ENCODE data around the gene TTLL10.
A peak's percentile ranks its signal among the peaks of the same experiment; 100 is the strongest.

The TTLL10 gene, protein sequence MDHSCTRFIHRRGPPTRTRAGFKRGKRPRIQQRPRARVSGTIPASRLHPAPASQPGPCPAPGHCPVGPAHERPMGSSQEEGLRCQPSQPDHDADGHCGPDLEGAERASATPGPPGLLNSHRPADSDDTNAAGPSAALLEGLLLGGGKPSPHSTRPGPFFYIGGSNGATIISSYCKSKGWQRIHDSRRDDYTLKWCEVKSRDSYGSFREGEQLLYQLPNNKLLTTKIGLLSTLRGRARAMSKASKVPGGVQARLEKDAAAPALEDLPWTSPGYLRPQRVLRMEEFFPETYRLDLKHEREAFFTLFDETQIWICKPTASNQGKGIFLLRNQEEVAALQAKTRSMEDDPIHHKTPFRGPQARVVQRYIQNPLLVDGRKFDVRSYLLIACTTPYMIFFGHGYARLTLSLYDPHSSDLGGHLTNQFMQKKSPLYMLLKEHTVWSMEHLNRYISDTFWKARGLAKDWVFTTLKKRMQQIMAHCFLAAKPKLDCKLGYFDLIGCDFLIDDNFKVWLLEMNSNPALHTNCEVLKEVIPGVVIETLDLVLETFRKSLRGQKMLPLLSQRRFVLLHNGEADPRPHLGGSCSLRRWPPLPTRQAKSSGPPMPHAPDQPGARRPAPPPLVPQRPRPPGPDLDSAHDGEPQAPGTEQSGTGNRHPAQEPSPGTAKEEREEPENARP

DNA sequence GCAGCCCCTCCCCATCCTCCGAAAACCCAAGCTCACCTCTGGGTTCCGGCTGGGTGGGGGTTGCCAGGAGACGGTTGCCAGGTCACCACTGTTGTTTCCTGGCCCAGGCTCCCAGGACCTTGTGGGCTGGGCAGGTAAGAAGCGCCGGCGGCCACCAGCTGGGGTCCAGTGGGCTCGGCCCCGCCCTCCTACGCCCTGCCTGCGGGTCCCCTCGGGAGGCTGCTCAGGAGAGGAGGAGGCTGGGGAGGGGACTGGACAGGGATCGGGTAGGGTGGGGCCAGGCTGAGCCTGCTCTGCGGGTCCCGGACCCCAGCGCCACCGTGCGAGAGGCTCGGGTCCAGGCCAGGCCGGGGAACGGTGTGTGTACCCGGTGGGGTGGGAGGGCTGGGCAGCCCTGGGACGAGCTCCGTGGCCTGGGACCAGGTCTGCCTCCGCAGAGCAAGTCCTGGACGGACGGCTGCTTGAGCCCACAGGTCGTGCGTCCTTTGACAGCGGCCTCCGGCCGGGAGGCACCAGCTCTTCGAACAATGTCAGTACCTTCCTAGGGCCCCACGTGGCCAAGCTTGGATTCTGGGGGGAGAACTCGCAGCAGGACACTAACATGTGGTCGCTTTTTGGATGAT, at the start of gene TTLL10:
TSS of gene TTLL10 (plus strand) at position 88 of the 623 bp plus-strand sequence. CDS start 5,336 bp downstream, outside the sequence.
- DNase-seq (ENCODE audit: low read depth) = no peak

DNA sequence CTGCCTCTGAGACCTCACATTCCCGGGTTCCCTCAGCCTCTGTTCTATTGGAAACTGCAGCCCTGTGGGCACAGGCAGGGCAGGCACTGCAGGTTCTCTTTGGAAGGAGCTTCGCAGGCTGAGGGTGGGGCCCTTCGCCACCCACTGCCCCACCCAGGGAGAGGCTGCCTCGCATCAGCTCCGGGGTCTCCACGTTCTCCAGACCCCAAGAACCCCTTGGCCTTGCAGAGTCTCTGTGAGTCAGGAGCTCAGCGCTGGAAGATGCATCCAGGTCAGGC, 49.2 kb upstream of the TTLL10 start:
- no peak for DNase-seq (ENCODE audit: low read depth)

DNA sequence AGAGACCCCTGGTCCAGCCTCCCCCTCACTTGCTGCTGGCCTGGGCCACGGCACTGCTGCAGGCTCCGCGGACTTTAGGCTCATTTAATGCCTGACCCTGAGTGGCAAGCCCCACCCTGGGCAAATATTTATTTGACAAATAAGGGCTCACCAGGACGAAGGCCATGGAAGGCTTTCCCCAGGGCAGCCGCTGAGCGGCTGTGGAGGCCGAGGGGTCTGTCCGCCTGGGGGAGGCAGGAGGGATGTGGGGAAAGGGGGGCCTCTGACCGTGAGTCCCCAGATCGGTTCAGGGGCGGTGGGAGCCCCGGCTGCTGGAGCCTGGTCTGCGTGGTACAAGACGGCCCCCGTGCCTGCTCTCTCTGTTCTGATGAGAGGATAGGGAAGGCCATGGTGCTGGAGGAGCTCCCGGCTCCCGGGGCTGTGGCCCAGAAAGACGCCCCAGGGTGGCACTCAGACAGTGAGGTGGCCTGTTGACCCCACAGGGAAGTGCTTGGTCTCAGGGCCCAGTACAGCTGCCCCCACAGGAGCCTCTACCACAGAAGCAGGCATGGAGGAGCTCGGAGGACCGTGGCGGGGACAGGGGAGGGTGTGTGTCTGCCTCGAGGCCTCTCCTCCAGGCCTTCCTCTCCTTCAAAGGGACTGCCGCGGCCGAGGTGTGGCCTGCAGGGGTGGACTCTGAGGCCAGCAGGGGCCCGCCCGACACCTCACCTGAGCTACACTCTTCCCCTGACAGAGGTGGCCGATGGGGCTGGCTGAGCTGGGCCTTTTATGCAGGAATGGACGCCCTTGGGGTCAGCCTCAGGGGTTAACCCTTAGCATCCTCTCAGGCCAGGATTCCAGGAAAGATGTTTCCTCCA, 48.7 kb upstream of the TTLL10 start:
- DNase-seq (ENCODE audit: low read depth) = no peak

DNA sequence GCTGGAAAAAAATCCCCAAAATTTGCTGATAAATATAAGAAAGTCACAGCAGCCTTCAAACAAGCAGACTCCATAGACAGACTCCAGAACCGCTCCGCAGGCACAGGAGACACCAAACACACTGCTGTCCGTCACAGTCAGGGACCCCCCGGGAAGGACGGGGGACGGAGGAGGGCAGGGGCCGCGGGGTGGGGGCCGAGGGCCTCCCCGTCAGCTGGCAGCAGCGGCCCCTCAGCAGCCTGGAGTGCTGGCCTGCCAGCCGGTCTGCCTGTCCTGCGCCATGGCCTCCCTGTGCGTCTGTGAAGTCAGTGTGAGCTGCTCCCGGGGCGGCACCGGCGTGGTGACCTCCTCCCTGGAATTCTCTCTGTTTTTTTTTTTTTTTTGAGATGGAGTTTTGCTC, 47.7 kb upstream of the TTLL10 start:
- DNase-seq (ENCODE audit: low read depth) = no peak

DNA sequence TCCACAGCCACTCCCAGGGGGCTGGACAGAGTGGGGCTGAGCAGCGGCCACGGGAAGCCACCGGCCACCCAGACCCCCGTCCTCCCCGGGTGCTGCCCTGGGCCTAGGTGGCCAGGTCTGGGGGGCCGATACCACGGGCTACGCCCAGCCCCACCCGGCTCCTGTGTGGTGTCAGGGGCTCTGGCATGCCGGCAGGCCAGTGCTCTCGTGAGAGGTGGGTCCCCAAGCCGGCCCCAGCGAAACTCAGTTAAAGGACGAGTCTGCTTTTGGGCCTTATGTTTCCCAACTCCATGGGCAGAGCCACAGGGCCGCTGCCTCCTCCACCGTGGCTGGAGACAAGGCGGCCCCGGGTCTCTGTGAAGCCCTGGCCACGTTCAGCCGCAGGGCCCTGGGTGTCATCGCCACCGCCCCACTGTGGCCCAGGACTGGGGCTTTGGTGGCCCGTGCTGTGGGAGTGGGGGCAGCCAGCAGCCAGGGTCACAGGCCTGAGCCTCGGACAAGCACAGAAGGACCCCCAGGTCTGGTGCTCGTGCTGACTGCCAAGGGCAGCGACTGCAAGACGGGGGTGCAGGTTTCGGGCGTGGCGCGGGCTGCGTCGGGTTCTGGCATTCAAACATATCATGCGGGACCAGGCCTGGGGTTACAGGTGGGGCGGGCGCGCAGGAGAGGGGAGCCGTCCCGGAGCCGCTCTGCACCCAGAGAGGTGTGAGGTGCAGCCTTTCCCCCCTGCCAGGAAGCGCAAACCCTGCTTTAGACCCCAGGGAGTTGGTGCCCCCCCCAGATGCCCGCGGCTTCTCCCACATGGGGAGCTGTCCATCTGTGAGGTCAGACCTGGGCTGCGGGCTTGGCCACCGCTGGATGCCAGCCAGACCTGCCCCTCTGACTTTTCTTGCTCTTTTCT, 45.9 kb upstream of the TTLL10 start:
- DNase-seq (ENCODE audit: low read depth) = no peak

DNA sequence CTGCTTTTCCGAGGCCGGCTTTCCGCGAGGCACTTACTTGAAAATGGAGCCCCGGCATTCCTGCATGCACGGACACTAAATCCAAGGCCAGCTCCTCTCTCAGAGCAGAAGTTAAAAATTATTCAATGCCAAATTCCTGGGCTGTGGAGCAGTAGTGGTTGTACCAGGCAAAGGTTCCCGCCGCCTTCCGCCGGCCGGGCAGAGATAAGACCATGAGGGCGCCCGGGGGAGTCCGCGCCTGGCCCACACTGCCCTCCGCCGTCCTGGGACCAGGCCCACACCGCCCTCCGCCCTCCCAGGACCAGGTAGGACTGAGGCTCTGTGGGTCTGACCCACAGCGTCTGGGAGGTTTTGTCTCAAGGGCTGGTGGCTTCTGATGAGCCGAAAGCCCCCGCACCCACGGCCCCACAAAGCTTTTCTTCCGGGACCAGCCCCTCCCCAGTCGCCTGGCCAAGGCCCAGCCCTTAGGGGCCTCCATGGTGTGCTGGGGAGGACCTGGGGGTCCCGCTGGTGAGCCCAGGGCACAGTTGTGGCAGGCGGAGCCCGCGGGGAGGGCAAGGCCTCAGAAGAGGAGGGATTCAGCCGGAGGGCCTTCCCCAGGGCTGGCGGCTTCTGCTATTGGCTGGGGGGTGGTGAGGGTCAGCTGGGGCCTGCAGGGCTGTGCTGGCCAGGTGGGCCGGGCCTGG, 45.1 kb upstream of the TTLL10 start:
- no peak for DNase-seq (ENCODE audit: low read depth)

DNA sequence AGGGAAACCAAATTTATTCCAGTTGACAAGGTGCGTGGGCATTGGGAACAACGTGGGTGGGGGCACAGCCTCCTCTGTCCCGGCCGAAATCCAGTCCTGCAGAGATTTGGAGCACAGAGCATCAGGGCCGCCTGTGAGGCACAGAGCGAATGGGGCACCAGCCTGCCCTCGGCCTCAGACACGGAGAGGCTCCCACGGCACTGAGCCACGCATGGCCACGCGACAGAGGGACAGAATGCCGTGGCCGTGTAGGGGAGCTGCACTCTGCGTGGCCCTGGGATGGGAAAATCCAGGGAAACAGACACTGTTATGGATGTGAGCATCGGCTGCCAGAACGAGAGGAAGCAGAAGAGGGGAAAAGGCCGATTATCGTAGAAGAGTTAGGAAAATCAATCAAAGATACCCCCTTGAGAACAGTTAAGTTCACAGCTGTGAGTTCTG, 44.3 kb upstream of the TTLL10 start:
- DNase-seq (ENCODE audit: low read depth) = no peak

DNA sequence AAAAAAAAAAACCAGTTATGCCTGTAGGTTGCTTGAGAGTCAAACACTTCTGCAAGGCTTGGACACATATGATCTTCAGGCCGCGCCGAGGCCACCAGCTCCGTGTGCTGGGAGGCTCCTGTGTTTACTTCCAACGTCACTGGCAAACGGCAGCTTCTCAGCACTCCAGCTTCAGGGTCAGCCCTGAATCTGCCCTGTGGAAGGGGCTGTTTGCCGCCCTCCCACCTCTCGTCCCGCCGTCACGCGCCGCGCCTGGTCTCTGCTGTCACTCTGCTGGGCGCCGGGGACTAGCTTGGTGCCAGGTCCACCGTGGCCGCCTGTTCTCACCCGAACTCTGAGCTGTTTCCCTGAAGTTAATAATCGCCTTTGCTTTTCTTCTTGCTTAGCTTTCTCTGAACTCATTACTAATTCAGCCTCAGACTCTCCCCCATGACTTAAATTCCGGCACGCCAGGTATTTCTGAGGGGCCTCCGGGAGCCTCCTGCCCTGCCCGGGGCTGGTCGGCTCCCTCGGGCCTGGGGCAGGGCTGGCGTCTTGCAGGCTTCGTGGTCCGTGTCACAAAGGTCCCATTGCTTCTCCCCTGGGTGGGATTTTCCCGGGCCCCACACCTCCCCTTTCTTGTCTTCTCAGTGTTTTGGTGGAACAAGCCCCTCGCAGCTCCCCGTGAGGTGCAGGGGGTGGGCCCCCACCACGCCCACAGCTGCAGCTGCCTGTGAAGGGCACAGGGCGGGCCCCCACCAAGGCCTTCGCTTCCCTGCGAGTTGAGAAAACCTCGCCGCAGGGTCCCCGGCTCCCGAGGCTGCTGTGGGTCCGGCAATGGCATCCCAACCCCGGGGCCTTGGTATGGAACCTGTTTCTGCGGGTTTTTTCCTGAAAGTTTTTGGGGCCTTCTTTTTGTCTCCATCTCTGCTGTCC, 43.2 kb upstream of the TTLL10 start:
- no peak for DNase-seq (ENCODE audit: low read depth)

DNA sequence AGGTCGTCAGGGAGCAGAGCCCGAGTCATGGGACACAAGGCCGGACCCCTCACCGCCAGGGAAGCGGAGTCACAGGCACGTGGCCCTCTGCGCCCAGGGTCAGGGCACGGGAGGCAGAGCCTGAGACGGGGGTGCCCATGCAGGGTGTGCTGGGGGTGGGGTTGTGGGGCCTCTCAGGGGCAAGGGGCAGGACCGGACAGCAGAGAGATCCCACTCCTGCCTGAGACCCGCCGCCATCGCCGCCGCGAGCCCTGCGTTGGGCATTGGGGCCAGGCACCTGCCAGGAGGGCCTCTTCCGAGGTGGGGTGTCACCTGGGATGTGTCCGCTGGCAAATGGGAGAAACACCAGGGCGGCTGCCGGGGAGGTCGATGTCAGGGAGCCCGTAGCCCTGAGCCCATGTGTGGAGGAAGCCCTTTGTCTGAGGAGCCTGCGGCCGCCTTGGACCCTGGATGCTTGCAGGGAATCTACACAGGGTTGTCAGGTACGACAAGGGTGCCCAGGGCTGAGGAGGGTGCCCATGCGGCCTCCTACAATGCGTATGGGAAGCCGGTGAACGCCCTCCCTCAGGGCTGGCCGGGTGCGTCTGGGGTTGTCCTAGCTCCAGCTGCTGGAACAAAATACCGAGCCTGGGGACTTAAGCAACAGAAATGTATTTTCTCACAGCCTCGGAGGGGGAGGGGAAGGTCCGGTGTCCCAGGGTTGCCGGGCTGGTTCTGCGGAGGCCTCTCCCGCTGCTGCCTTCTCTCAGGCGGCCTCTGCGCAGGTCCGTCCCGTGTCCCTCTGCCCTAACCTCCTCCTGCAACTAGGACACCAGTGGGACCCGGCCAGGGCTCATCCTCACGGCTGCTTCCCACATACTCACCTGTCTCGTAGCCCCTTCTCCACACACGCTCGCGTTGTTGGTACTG, 41.4 kb upstream of the TTLL10 start:
- DNase-seq (ENCODE audit: low read depth) = no peak

DNA sequence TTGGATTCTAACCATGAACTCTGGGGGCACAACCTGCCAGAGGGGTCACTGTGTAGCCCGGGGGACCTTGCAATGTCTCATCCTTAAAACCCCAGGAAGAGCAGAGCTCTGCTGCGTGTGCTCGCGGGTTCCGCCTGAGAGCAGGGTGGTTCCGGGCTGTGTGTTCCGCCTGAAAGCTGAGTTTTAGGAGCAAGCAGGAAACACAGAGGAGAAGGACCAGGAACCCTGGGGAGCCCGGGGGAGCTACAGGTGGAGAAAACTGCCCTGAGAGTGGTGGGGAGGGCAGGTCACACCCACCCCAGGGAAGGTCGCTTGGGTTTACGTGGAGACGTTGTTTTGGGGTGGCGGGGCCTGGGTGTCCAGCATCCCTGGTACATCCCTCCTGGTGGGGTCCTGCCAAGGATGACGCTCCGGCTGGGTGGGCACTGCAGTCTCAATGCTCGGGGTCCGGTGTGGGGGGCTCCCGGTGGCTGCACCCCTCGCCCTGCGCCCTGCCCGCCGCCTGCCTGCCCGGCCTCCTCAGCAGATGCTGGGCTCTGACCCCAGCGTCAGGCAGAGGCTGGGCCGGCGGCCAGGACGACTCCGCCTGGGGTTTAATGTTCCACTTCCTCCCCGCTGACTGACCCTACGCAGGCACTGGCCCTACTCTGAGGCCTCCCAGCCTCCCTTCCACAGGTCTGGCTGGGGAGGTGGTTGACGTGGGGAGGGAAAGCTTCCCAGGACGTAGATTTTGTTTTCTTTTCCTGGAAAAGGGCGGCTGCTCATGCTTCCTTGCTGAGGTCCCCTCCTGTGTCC, 40.5 kb upstream of the TTLL10 start:
- DNase-seq (ENCODE audit: low read depth) = no peak

DNA sequence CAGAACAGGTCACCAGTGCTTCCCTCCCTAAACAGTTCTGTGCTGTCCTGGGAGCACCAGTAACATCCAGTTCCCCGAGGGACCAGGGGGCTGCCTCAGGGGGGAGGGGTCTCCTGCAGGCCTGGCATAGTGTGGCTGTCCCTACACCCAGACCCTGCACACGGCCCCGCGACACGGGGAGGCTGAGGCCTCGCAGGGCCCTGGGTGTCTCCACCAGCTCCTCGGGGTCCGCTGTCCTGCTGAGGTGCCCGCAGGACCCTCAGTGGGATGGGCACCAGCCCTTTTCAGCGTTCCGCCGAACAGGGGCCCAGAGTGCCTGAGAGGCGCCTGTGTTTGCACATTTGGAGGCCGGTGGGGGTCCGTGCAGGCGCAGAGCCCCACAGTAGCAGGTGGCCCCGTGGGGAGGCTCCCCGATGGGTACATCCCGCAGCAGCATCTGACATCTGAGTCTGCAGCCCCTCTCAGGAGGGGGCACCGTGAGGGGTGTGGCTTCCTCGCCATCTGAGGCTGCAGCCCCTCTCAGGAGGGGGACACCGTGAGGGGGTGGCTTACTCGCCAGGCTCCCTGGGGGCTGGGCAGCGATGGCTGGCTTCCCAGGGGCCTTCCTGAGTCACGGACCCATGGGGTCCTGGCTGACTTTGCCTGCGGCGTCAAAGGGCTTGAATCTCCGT, 39.2 kb upstream of the TTLL10 start:
- DNase-seq (ENCODE audit: low read depth) = no peak

DNA sequence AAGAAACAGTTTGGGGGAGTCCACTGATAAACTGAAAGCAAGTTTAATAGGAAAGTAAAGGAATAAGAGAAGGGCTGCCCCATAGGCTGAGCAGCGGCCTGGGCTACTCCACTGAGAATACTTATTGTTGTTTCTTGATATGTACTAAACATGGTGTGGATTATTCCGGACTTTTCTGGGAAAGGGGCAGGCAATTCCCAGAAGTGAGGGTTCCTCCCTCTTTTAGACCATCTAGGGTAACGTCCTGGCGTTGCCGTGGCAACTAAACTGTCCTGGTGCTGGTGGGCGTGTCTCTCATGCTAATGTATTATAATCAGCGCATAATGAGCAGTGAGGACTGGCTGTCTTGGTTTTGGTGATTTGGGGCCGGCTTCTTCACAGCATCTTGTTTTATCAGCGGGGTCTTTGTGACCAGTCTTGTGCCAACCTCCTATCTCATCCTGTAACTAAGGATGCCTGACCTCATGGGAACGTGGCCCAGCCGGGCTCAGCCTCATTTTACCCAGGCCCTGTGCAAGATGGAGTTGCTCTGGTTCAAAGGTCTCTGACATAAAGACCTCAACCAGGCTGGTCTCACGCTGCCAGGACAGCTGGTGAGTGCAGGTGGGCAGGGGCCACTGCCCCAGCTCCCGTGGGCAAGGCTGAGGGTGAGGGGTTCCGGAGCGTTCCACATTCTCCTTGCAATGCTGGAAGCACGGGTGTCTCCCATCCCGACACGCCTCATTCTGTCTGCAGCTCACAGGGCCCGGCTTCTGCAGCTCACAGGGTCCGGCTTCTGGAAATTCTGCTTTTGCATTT, 38.1 kb upstream of the TTLL10 start:
- DNase-seq (ENCODE audit: low read depth) = no peak

DNA sequence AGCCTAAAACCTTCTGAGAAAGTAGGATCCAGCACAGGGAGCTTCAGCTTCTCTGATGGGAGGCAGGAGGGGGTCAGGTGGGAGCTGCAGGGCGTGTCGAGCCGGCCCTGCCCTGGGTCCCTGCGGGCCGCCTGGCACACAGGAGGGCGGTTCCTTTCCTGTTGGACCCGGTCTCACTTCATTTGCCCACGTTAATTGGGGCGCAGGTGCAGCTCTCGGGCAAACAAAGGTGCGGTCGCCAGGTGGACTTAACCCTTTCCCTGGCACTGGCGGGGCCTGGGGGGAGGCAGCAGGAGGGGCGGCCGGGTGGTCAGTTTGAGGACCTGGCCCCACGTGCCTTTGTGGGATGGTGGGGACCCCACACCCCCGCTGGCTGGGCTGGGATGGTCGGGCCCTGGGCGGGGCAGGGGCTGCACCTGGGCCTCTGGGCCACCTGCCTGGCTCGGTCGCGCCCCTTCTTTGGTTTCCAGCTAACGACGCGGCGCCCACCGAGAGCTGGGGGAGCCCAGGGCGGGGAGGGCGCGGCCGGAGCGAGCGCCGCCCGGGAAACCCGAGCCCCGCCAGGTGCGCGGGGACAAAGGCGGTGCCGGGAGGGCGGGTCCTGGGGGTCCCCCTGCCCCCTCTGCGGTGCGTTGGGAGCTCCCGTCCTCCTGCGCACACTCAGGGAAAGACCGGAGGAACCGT, 37.0 kb upstream of the TTLL10 start:
- DNase-seq (ENCODE audit: low read depth) = no peak

DNA sequence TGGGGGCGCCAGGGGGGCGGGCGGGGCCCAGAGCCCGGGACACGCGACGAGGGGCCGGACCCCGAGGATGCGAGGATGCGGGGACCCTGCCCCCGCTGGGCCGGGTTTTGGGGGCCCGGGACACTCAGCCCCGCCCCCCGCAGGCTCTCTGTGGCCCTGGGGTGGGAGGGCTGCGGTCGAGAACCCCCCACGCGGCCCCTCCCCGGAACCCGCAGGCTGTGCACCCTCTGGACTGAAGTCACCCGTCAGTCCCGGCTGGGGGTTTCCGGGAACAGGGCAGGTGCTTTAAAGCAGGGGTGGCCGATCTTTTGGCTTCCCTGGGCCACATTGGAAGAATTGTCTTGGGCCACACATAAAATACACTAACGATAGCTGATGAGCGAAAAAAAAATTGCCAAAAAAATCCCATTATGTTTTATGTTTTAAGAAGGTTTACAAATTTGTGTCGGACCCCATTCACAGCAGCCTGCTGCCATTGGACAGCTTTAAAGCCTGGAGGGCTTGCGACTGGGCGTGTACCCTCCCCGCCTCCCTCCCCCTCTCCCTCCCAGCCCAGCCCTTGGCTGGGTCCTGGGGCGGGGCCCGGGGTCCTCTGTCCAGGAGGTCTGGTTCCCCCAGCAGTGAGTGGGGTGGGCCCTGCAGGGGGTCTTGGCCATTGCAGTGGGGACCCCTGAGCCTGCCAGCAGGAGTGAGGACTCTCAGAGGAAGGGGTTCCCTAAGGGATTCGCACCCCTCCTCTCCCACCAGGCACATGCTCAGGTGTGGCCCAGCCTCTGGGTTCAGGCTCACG, 36.2 kb upstream of the TTLL10 start:
- peak; percentile 40 for DNase-seq (ENCODE audit: low read depth)

DNA sequence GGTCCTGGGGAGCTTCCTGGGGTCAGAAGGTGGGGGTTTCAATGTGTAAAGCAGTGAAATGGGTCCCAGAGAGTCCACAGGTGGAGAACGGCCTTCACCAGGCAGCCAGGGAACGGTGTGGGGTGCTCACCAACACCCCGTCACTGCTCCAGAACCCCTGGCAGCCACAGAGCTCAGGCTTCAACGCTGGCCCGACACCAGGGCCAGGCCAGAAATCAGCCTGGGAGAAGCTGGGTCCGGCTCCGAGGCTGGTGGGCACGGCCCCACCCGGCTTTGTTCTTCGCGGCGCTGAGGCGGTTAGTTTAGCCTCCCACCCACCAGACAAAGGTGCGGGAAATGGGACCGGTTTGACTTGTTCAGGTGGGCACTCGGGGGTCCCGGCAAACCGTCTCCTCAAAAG, 33.0 kb upstream of the TTLL10 start:
- DNase-seq (ENCODE audit: low read depth) = no peak

All from stimulated activated CD8-positive, alpha-beta memory T cell treated with anti-CD3 and anti-CD28 coated beads, Interleukin-7, amount 100 ng/mL, for 24 hours (primary cell).